Measurements from ENCODE around the gene KLHL36.
A peak's percentile ranks its signal among the peaks of the same experiment; 100 is the strongest.

KLHL36 gene

GRCh38 chr16:84699712-84700445 lies 51.6 kb downstream of the KLHL36 start, which contains the start of gene USP10:
TSS of gene USP10 (plus strand) at chr16:84700000. CDS start at chr16:84700091, 91 bp downstream.
- peak; percentile 67 for DNase-seq (ENCODE audit: low read depth)

GRCh38 chr16:84700446-84701300 lies 52.4 kb downstream of the KLHL36 start:
- DNase-seq (ENCODE audit: low read depth): no peak

- DNase-seq (ENCODE audit: low read depth): no peak
Observed at GRCh38 chr16:84703681-84704080, 55.4 kb downstream of the KLHL36 start.

GRCh38 chr16:84704253-84704652 lies 55.9 kb downstream of the KLHL36 start:
- no peak for DNase-seq (ENCODE audit: low read depth)

GRCh38 chr16:84706856-84707255 lies 58.5 kb downstream of the KLHL36 start:
- DNase-seq (ENCODE audit: low read depth): no peak

GRCh38 chr16:84709609-84710008 lies 61.3 kb downstream of the KLHL36 start:
- no peak for DNase-seq (ENCODE audit: low read depth)

- no peak for DNase-seq (ENCODE audit: low read depth)
Observed at GRCh38 chr16:84710686-84711085, 62.4 kb downstream of the KLHL36 start.

All from stimulated activated CD8-positive, alpha-beta memory T cell treated with anti-CD3 and anti-CD28 coated beads, Interleukin-4, amount 100 ng/mL, for 24 hours (primary cell).